HG02588 (cell line): ENCODE measurements around the gene LEPR.
"Not testable (repeated sequence)": the region's sequence is repeated elsewhere in the genome, so short reads cannot be mapped to it uniquely, and the experiment has no call there.

Experiments used
- ATAC-seq: cut with Tn5 transposase; IDR thresholded peaks from one replicate; pipeline ENCODE4 v1.9.1; 2021; ENCODE audit warnings: mild to moderate bottlenecking, moderate library complexity; ENCODE audit not compliant: unreplicated experiment

Gene LEPR

GRCh38 chr1:65420590-65421350, at the start of gene LEPR, which contains the start of gene LEPROT:
LEPR (plus strand) TSS chr1:65420668; CDS start chr1:65565566, 144,898 bp downstream.
LEPROT (plus strand) TSS chr1:65420668; CDS start chr1:65420725, 57 bp downstream.
- ATAC-seq, result peak; percentile 60

GRCh38 chr1:65371544-65371943, 48.9 kb upstream of the LEPR start:
- ATAC-seq, result no peak

- ATAC-seq, result no peak
Observed at GRCh38 chr1:65372557-65372956, 47.9 kb upstream of the LEPR start.

DNA sequence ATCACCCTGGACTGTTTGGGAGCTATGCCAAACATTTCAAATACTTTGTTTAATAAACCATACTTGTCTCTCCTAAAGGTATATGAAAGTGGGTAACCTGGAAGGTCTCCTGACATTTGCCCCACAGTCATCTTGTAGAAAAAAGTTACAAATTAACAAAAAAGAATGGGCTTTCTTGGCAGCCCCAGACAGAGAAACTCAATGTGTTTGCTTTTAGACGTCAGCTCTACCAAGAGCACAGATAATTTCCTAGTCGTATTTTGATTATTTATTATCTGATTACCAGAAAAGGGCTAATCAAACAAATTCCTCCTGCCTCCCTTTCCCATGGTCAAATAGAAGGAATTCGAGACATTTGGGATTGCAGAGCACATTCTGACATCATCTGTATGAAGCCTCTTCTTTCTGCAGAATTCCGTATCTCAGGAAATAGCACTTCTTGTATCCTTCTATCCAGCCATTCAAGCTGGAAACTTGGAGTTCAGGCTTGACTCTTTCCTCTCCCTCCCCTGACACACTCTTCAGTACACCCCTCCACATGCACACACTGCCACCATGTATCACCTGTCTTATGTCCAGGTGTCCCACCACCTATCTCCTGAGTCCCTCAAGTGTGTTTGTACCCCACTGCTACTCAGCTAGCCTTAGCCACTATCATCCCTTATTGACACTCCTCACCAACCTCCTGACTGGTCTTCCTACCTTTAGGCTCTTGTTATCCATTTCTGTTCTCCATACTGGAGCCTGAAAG, 42.8 kb upstream of the LEPR start:
- ATAC-seq, result no peak

DNA sequence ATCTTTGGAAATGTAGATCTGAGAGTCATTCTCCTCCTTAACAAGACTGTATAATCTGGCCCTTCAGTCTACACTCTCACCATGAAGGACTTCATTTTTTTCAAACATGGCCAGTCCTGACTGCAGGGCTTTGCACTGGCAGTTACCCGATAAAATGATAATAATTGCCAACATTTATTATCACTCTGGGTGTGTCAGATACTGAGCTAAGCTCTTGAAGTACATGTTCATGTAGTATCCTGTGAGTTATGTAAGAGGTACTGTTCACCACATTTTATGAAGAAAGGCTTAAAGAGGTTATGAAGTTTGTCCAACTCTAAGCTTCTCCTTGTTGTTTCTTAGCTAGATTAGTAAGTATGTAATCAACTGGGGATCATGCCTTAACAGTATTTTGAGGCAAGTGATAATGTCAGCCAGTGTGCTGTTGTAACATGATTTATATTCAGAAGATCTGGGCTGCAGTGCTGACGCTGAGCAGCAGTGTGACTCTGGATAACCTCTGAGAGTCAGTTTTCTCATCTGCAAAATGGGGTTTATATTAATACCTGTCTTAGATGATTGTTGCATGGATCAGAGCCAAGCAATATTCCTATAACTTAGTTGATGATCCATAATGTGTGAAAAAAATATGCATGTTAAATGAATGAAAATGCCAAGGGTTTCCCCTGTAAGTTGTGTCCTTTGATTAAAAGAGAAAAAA, 42.1 kb upstream of the LEPR start:
- ATAC-seq, result no peak

- ATAC-seq, result not testable (repeated sequence)
Observed at GRCh38 chr1:65384426-65384825, 36.0 kb upstream of the LEPR start.

- ATAC-seq, result no peak
Observed at GRCh38 chr1:65386439-65386838, 34.0 kb upstream of the LEPR start.

DNA sequence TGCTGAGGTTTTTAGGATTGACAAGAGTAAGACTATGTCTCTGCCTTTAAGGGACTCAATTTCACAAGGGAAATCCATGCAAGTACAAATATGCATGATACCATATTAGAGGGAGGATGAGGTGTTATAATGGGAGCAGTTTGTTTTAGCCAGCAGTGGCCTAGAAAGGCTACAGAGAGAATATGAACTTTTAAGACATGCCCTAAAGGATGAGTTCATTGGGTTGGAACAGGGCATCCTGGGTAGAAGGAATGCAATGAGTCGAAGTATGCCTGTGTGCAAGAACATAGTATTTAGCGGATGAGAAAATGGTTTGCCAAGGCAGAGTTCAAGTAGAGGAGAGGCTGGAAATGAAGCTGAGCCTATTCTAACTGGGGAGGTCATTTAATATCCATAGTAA, 32.6 kb upstream of the LEPR start:
- ATAC-seq, result no peak

DNA sequence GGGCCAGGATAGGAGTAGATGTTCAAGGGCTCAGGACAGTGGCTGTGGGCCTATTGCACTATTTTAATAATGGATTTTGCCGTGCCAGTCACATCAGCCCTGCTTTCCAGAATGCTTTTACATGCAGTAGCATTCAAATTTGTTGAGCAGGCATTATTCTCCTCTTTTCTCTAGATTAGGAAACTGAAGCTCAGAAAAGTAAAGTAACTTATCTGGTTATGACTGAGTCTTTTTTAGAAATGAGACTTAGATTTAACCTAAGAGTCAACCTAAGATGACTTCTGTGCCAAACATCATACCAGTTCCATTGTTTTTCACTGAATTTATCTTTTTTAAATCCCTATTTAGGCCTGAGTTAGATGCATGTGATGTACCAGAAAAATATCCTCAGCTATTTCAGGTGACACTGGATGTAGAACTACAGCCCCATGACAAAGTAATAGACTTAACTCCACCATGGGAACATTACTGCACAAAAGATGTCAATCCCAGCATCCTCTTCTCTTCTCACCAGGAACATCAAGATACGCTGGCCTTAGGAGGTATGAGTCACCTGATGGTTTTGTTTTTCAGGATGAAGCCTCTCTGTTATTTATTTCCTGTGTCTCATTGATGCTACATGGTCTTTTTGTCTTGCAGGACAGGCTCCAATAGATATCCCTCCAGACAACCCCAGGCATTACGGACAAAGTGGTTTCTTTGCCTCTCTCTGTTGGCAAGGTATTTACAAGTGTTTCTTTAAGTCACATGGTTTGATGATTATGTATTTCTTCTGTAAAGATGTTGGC, 31.4 kb upstream of the LEPR start:
- ATAC-seq, result no peak

- ATAC-seq, result no peak
Observed at GRCh38 chr1:65392497-65392896, 28.0 kb upstream of the LEPR start.

DNA sequence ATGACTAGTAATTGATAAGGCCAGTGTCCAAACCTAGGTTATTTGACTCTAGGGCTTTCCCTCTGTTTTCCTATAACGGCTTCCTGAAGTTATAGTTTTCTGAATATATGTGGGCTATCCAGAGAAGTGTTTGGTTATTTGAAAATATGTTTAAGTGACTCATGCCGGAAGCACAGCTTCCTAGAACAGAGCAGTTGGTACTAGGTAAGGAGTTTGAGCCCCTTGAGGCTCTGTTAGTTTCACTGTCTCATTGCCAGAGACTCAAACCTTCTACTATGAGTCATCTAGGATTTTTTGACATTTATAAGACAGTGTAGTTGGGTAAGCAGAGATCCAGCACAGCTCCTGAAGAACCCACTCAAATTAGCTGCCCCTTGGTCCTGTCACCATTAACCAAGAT, 27.1 kb upstream of the LEPR start:
- ATAC-seq, result peak; percentile 96

DNA sequence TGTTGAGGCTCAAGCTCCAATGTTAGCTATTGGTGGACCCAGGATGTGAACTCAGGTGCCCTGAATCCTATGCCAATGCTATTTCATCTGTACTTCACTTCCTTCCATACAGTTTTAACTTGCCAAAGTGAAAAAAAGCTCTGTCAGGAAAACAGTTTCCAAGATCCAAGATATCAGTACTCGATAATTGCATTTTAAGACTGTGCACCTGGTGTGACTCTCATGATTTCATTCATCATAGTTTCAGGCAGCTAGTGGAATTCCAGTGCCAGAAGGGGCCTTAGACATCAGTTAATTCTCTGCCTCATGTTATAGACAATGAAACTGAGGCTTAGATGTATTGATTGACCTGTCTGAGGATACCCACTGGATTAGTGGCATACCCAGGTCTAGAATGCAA, 26.5 kb upstream of the LEPR start:
- ATAC-seq, result no peak

GRCh38 chr1:65395887-65396612, 24.4 kb upstream of the LEPR start:
- ATAC-seq, result no peak

DNA sequence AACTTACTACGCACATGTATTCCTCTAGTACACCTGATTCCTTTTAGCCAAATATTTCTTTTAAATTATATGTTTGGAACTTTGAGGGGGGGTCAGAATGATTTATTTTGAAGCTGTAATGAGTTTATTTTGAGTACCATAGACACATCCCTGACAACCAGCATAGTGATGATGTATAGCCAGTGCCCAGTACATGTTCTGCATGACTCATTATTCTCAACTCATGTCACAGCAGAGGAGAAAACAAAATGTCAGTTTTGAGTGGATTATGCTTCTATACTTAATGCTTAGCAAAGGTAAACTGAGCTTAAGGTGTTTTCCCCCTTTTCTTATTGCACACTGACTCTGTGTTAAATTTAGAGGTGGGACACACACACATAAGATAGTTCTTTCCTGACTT, 22.4 kb upstream of the LEPR start:
- ATAC-seq, result no peak

GRCh38 chr1:65399003-65399402, 21.5 kb upstream of the LEPR start:
- ATAC-seq, result no peak

DNA sequence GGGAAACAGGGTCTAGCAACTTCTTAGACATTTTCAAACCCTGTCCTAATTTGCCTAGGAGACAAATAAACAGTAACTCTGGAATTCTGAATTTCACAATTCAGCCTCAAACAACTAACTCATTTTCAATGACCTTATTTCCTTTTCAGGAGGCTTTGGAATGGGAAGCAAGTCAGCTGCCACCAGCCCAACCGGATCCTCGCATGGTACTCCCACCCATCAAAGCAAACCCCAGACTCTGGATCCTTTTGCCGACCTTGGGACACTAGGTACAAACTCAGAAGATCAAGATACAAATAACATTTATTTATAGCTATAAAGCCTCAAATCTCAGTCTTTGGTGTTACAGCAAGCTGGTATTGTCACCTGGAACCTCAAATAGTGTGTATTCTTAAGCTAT, 18.9 kb upstream of the LEPR start:
- ATAC-seq, result no peak

GRCh38 chr1:65404941-65405340, 15.5 kb upstream of the LEPR start:
- ATAC-seq, result no peak

- no peak for ATAC-seq
Observed at GRCh38 chr1:65407877-65408276, 12.6 kb upstream of the LEPR start.

- ATAC-seq, result no peak
Observed at GRCh38 chr1:65409314-65409713, 11.2 kb upstream of the LEPR start.

GRCh38 chr1:65409816-65410326, 10.6 kb upstream of the LEPR start:
- no peak for ATAC-seq
